Loucy (cell line): Measurements from ENCODE around the gene CREG2.

Source experiments
- CTCF ChIP-seq: fragments of 200-600 bp; sonication (generic); conservative IDR thresholded peaks from 2 replicates; pipeline ENCODE4 v1.5.1; 2014; ENCODE audit warnings: mild to moderate bottlenecking, antibody characterized with exemption, low read length
- EZH2phosphoT487 ChIP-seq: fragments of 200-600 bp; IDR thresholded peaks from 2 replicates; pipeline ENCODE4 v1.6.1; 2018; ENCODE audit warnings: antibody characterized with exemption, mild to moderate bottlenecking, moderate library complexity, borderline replicate concordance

DNA sequence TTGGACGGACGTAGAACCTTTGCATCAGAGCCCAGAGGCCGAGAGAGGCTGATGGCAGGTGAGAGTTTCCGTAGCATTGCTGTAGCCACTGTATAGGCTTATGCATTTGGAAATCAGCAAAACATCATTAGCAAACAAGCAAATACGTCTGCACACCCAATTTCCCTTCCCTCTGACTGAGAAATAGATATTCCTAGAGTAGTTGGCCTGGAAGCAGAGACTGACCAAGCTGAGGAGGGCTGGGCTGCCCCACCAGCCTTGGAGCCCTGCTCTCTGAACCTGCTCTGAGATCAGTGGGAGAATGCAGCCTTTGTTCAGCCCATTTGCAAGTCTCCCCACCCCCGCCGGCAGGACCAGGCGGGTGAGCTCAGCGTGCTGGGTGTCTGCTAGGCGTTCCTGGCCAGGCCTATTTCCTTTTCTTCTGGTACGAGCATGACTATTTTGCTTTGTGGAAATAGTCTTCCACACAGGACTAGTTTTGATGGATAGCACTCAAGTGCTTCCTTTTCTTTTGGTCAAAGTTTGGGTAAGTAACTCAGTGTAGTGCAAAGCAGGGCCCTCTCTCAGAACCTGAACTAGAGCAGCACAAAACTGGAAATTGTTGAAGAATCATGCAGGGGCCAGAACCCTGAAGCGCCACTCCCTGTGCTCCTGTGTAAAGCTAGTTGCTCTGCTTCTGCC lies 56.9 kb downstream of the CREG2 start:
- TF ChIP-seq CTCF (no peak), EZH2phosphoT487 (no peak)
